ENCODE measurements around the gene CEP63.

CEP63 gene

DNA sequence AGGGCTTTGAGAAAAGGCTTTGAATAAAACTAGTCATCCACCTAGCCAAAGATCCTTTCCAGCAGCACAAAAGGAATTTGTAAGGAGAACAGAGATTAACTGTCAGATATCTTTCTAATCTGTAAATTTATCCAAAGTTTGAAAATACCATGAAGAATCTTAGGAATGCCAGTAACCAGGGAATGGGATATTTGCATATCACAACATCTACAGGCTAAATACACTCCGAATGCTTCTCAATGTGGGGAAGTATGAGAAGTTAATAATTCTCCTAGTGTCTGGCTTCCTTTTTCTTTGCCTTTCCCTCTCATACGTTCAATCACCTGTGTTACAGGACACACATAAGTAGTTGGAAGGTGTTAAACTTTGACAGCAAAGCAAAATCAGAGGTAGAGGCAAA is 7.9 kb upstream of the CEP63 start:
- no peaks in the 10 kb centered on the region for H3K9me3 ChIP-seq (ENCODE audit: insufficient read depth, low read length)
- H3K27me3 ChIP-seq (ENCODE audit: low read depth, low read length): no peaks in the 10 kb centered on the region
- peaks cover 38% of the 10 kb centered on the region for H3K36me3 ChIP-seq (replicated peaks; ENCODE audit: low read depth, low read length)
- H3K4me1 ChIP-seq (ENCODE audit: low read length): no peaks in the 10 kb centered on the region
- H3K4me2 ChIP-seq (ENCODE audit: low read length): no peak overlapping the region
- no peak overlapping the region for H3K27ac ChIP-seq (ENCODE audit: low read length)
- no peak overlapping the region for H2AFZ ChIP-seq (ENCODE audit: low read depth, low read length)
- no peaks in the 10 kb centered on the region for H4K20me1 ChIP-seq (ENCODE audit: insufficient read depth, low read length)
- no peaks in the 10 kb centered on the region for H3K79me2 ChIP-seq (ENCODE audit: low read length)
- H3K9ac ChIP-seq (ENCODE audit: low read length): no peak overlapping the region
- TF ChIP-seq EZH2phosphoT487 (IDR thresholded peaks at IDR 0.05; ENCODE audit: low read depth): no peak
- TF ChIP-seq CTCF (IDR thresholded peaks at IDR 0.05; ENCODE audit: low read depth, low read length): no peak
- no peak overlapping the region for H3K4me3 ChIP-seq (ENCODE audit: low read length)

GRCh38 chr3:134480546-134480945 is 5.3 kb upstream of the CEP63 start:
- Histone ChIP-seq H3K36me3 (replicated peaks; ENCODE audit: low read depth, low read length) (peaks cover 38% of the 10 kb centered on the region), H3K9me3 (ENCODE audit: insufficient read depth, low read length) (no peaks in the 10 kb centered on the region), H2AFZ (ENCODE audit: low read depth, low read length) (no peak overlapping the region), H3K9ac (ENCODE audit: low read length) (no peak overlapping the region), H3K4me1 (ENCODE audit: low read length) (peaks cover 6% of the 10 kb centered on the region), H3K27me3 (ENCODE audit: low read depth, low read length) (no peaks in the 10 kb centered on the region), H4K20me1 (ENCODE audit: insufficient read depth, low read length) (no peaks in the 10 kb centered on the region), H3K79me2 (ENCODE audit: low read length) (peaks cover 20% of the 10 kb centered on the region), H3K27ac (ENCODE audit: low read length) (no peak overlapping the region), H3K4me2 (ENCODE audit: low read length) (no peak overlapping the region), H3K4me3 (ENCODE audit: low read length) (no peak overlapping the region)
- TF ChIP-seq EZH2phosphoT487 (IDR thresholded peaks at IDR 0.05; ENCODE audit: low read depth) (no peak), CTCF (IDR thresholded peaks at IDR 0.05; ENCODE audit: low read depth, low read length) (no peak)

DNA sequence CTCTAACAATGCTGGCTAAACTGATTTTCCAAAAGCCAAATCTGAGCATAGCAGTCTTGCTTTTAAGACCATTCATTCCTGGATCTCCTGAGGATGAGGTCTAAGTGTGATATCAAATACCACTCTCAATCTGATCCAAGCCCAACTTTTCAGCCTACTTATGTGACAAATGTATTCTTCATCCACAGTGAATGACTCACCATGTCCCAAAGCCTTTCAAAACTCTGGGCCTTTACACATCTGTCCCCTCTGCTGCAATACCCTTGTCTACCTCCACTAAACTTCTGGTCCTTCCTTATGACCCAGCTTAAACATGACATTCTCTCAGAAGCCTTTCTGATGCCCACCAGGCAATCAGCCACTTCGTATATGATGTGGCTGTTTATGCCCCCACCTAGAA is 4.7 kb upstream of the CEP63 start:
- Histone ChIP-seq H3K4me1 (ENCODE audit: low read length) (peaks cover 6% of the 10 kb centered on the region), H3K4me2 (ENCODE audit: low read length) (no peak overlapping the region), H3K9ac (ENCODE audit: low read length) (no peak overlapping the region), H3K36me3 (replicated peaks; ENCODE audit: low read depth, low read length) (peaks cover 38% of the 10 kb centered on the region), H3K9me3 (ENCODE audit: insufficient read depth, low read length) (no peaks in the 10 kb centered on the region), H2AFZ (ENCODE audit: low read depth, low read length) (no peak overlapping the region), H3K27me3 (ENCODE audit: low read depth, low read length) (no peaks in the 10 kb centered on the region), H3K27ac (ENCODE audit: low read length) (no peak overlapping the region), H3K4me3 (ENCODE audit: low read length) (no peak overlapping the region), H3K79me2 (ENCODE audit: low read length) (peaks cover 21% of the 10 kb centered on the region), H4K20me1 (ENCODE audit: insufficient read depth, low read length) (no peaks in the 10 kb centered on the region)
- no peak for TF ChIP-seq CTCF (IDR thresholded peaks at IDR 0.05; ENCODE audit: low read depth, low read length)
- TF ChIP-seq EZH2phosphoT487 (IDR thresholded peaks at IDR 0.05; ENCODE audit: low read depth): no peak

GRCh38 chr3:134482622-134483021 is 3.2 kb upstream of the CEP63 start:
- peaks cover 35% of the 10 kb centered on the region for H3K79me2 ChIP-seq (ENCODE audit: low read length)
- H4K20me1 ChIP-seq (ENCODE audit: insufficient read depth, low read length): peaks cover 2% of the 10 kb centered on the region; the same call in 1 of the 2 replicates
- no peak overlapping the region for H2AFZ ChIP-seq (ENCODE audit: low read depth, low read length)
- peaks cover 27% of the 10 kb centered on the region for H3K36me3 ChIP-seq (replicated peaks; ENCODE audit: low read depth, low read length)
- no peak overlapping the region for H3K9ac ChIP-seq (ENCODE audit: low read length)
- no peak overlapping the region for H3K4me2 ChIP-seq (ENCODE audit: low read length)
- no peaks in the 10 kb centered on the region for H3K27me3 ChIP-seq (ENCODE audit: low read depth, low read length)
- peaks cover 12% of the 10 kb centered on the region for H3K4me1 ChIP-seq (ENCODE audit: low read length)
- TF ChIP-seq CTCF (IDR thresholded peaks at IDR 0.05; ENCODE audit: low read depth, low read length): no peak
- TF ChIP-seq EZH2phosphoT487 (IDR thresholded peaks at IDR 0.05; ENCODE audit: low read depth): no peak
- no peaks in the 10 kb centered on the region for H3K9me3 ChIP-seq (ENCODE audit: insufficient read depth, low read length)
- H3K27ac ChIP-seq (ENCODE audit: low read length): no peak overlapping the region
- no peak overlapping the region for H3K4me3 ChIP-seq (ENCODE audit: low read length)

Measured in OCI-LY3 (cell line).